DND-41 (cell line): ENCODE measurements around the gene CAND1.

Experiments
- EZH2 ChIP-seq: IDR thresholded peaks from 3 replicates; pipeline ENCODE4 v1.6.1; 2012; ENCODE audit warnings: borderline replicate concordance, low read depth, mild to moderate bottlenecking, moderate library complexity, low read length, inconsistent platforms; ENCODE audit not compliant: severe bottlenecking
- TF ChIP-seq, protein P1 (sequence below): IDR thresholded peaks from 2 replicates; pipeline ENCODE4 v1.5.1; 2012; ENCODE audit warnings: borderline replicate concordance, low read length, moderate library complexity, mild to moderate bottlenecking; ENCODE audit not compliant: poor library complexity, severe bottlenecking; ENCODE audit errors: extremely low read depth

DNA sequence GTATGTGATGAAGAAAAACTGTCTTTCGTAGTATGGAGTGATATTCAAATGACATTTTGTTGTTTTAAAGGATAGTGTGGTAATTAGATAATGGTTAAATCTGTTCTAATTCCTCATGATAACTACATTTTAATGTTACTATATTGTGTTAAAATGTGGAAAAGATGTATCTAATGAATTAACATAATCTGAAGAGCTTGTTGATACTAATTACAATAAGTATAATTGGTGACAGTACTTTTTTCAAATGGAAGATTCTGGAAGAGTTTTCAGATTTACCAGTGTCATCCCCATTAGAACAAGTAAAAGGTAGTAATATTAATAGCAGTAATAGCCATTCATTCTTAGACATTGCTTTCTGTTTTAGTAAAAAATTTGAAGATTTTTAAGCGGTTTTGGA is 37.6 kb downstream of the CAND1 start:
- TF ChIP-seq, protein P1, sequence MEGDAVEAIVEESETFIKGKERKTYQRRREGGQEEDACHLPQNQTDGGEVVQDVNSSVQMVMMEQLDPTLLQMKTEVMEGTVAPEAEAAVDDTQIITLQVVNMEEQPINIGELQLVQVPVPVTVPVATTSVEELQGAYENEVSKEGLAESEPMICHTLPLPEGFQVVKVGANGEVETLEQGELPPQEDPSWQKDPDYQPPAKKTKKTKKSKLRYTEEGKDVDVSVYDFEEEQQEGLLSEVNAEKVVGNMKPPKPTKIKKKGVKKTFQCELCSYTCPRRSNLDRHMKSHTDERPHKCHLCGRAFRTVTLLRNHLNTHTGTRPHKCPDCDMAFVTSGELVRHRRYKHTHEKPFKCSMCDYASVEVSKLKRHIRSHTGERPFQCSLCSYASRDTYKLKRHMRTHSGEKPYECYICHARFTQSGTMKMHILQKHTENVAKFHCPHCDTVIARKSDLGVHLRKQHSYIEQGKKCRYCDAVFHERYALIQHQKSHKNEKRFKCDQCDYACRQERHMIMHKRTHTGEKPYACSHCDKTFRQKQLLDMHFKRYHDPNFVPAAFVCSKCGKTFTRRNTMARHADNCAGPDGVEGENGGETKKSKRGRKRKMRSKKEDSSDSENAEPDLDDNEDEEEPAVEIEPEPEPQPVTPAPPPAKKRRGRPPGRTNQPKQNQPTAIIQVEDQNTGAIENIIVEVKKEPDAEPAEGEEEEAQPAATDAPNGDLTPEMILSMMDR = no peak
- no peak for TF ChIP-seq EZH2
